ENCODE results near the gene IGF1. TPM values are rescaled to one million over a fixed set of nuclear protein-coding genes. Genes with fewer than 3 reads are reported as not detected.

IGF1 gene
- total RNA-seq, 1 experiment from 2014 or later, result 0.42 TPM

GRCh38 chr12:102511575-102511974 is 31.2 kb upstream of the IGF1 start:
- ChIA-PET CTCF (no interaction called here), POLR2A (no interaction called here), RAD21 (ENCODE audit: low non-redundant PET in 1 of 2, low total read pairs in 2 of 2, uncharacterized antibody in 2 of 2, unreplicated experiment in 2 of 2) (no interaction called here)
- DNase-seq (ENCODE audit: low read depth, low spot score) (no peak), ATAC-seq (no peak)
- H3K9ac ChIP-seq (ENCODE audit: low read length), result no peak overlapping the region
- H3K9me2 ChIP-seq (ENCODE audit: insufficient read depth), result no peaks in the 10 kb centered on the region
- TF ChIP-seq RAD21 (IDR thresholded peaks at IDR 0.05; ENCODE audit: low read depth), result no peak
- no peak for TF ChIP-seq MAX (IDR thresholded peaks at IDR 0.05)
- TF ChIP-seq ATF3 (IDR thresholded peaks at IDR 0.05), result no peak
- TF ChIP-seq CEBPB (IDR thresholded peaks at IDR 0.05; ENCODE audit: low read depth), result no peak
- TF ChIP-seq SRF (IDR thresholded peaks at IDR 0.05; ENCODE audit: low read depth), result no peak
- TF ChIP-seq EGR1 (IDR thresholded peaks at IDR 0.05; ENCODE audit: low read depth), result no peak
- no peak for TF ChIP-seq YY1 (IDR thresholded peaks at IDR 0.05; ENCODE audit: extremely low read depth, insufficient replicate concordance, low read depth, low read length)
- no peak for TF ChIP-seq ZNF274 (IDR thresholded peaks at IDR 0.05; ENCODE audit: low read depth, low read length)
- no peak for TF ChIP-seq CBX3 (IDR thresholded peaks at IDR 0.05; ENCODE audit: low read depth)
- no peak for TF ChIP-seq FOSL1 (IDR thresholded peaks at IDR 0.05; ENCODE audit: low read depth)
- no peak for TF ChIP-seq TCF7L2 (IDR thresholded peaks at IDR 0.05; ENCODE audit: borderline replicate concordance, extremely low read depth, insufficient read depth, insufficient read length)
- TF ChIP-seq POLR2A (IDR thresholded peaks at IDR 0.05; ENCODE audit: borderline replicate concordance, extremely low read depth, insufficient read depth, insufficient read length), result no peak
- TF ChIP-seq, protein P1, sequence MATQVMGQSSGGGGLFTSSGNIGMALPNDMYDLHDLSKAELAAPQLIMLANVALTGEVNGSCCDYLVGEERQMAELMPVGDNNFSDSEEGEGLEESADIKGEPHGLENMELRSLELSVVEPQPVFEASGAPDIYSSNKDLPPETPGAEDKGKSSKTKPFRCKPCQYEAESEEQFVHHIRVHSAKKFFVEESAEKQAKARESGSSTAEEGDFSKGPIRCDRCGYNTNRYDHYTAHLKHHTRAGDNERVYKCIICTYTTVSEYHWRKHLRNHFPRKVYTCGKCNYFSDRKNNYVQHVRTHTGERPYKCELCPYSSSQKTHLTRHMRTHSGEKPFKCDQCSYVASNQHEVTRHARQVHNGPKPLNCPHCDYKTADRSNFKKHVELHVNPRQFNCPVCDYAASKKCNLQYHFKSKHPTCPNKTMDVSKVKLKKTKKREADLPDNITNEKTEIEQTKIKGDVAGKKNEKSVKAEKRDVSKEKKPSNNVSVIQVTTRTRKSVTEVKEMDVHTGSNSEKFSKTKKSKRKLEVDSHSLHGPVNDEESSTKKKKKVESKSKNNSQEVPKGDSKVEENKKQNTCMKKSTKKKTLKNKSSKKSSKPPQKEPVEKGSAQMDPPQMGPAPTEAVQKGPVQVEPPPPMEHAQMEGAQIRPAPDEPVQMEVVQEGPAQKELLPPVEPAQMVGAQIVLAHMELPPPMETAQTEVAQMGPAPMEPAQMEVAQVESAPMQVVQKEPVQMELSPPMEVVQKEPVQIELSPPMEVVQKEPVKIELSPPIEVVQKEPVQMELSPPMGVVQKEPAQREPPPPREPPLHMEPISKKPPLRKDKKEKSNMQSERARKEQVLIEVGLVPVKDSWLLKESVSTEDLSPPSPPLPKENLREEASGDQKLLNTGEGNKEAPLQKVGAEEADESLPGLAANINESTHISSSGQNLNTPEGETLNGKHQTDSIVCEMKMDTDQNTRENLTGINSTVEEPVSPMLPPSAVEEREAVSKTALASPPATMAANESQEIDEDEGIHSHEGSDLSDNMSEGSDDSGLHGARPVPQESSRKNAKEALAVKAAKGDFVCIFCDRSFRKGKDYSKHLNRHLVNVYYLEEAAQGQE (IDR thresholded peaks at IDR 0.05; ENCODE audit: low read depth), result no peak
- no peak for TF ChIP-seq EZH2phosphoT487 (IDR thresholded peaks at IDR 0.05; ENCODE audit: borderline replicate concordance)
- TF ChIP-seq POLR2AphosphoS5 (IDR thresholded peaks at IDR 0.05; ENCODE audit: low read depth, low read length), result no peak
- TF ChIP-seq ZBTB33 (IDR thresholded peaks at IDR 0.05; ENCODE audit: extremely low read depth, insufficient replicate concordance, low read length), result no peak
- no peak for TF ChIP-seq JUND (IDR thresholded peaks at IDR 0.05)
- no peak overlapping the region for H3K4me3 ChIP-seq (replicated peaks in 1 of 2; ENCODE audit: low read depth in 1 of 2, low read length in 2 of 2)
- H3K36me3 ChIP-seq (ENCODE audit: control insufficient read depth in 1 of 2, insufficient read depth in 2 of 2, low read length in 2 of 2), result no peaks in the 10 kb centered on the region
- H3K27ac ChIP-seq (ENCODE audit: low read depth, low read length), result no peak overlapping the region
- H3K79me2 ChIP-seq (ENCODE audit: insufficient read depth, low read length), result no peaks in the 10 kb centered on the region
- H2AFZ ChIP-seq (ENCODE audit: low read depth, low read length, poor library complexity, severe bottlenecking), result no peak overlapping the region
- no peaks in the 10 kb centered on the region; the same call in 1 of the 2 replicates for H3K27me3 ChIP-seq (ENCODE audit: insufficient read depth, low read length)
- no peaks in the 10 kb centered on the region for H3K4me1 ChIP-seq (ENCODE audit: control insufficient read depth in 1 of 2, insufficient read depth in 2 of 2, low read length in 2 of 2)
- intact Hi-C loops (cut with micrococcal nuclease), result no loop called here
- no peaks in the 10 kb centered on the region for H3K9me3 ChIP-seq (ENCODE audit: control insufficient read depth in 1 of 2, insufficient read depth in 1 of 2, low read depth in 1 of 2, low read length in 2 of 2)
- BruUV-seq (replicated peaks), result no TSS peak
- H4K20me1 ChIP-seq (ENCODE audit: insufficient read depth), result no peaks in the 10 kb centered on the region
- H3K4me2 ChIP-seq (ENCODE audit: low read length), result no peak overlapping the region
